Effector memory CD4-positive, alpha-beta T cell (primary cell): ENCODE data around the gene TIGD3.

Source experiments
- DNase-seq, 3 donors: peaks; one replicate each; pipeline ENCODE4 v3.0.0-alpha.2; 2020
- H3K27ac ChIP-seq: 2 replicates; pipeline ENCODE4 v1.7.0; 2013; ENCODE audit warnings: mild to moderate bottlenecking, low read length, moderate library complexity; ENCODE audit not compliant: insufficient read depth, poor library complexity, severe bottlenecking
- H3K27me3 ChIP-seq: replicated peaks from 2 replicates; pipeline ENCODE4 v1.7.0; 2013; ENCODE audit warnings: mild to moderate bottlenecking, low read length; ENCODE audit not compliant: insufficient read depth, control insufficient read depth, poor library complexity, severe bottlenecking
- H3K36me3 ChIP-seq: 2 replicates; pipeline ENCODE4 v1.7.0; 2013; ENCODE audit warnings: mild to moderate bottlenecking, low read length, moderate library complexity; ENCODE audit not compliant: control insufficient read depth, insufficient read depth
- H3K4me1 ChIP-seq: 2 replicates; pipeline ENCODE4 v1.7.0; 2013; ENCODE audit warnings: low read length, mild to moderate bottlenecking; ENCODE audit not compliant: control insufficient read depth, insufficient read depth, poor library complexity, severe bottlenecking
- H3K4me3 ChIP-seq: 2 replicates; pipeline ENCODE4 v1.7.0; 2013; ENCODE audit warnings: low read length, low read depth, mild to moderate bottlenecking; ENCODE audit not compliant: insufficient read depth, poor library complexity, severe bottlenecking
- H3K9me3 ChIP-seq: 2 replicates; pipeline ENCODE4 v1.7.0; 2013; ENCODE audit warnings: mild to moderate bottlenecking, low read length, moderate library complexity; ENCODE audit not compliant: control insufficient read depth

Gene TIGD3

GRCh38 chr11:65395961-65396530 lies 41.5 kb downstream of the TIGD3 start:
- Histone ChIP-seq H3K4me3 (no peak overlapping the region), H3K9me3 (no peaks in the 10 kb centered on the region), H3K36me3 (peaks cover 57% of the 10 kb centered on the region), H3K27ac (no peak overlapping the region), H3K4me1 (no peaks in the 10 kb centered on the region), H3K27me3 (no peaks in the 10 kb centered on the region)
- DNase-seq, result no peak

GRCh38 chr11:65396769-65397745 lies 42.5 kb downstream of the TIGD3 start:
- H3K27me3 ChIP-seq, result no peaks in the 10 kb centered on the region
- H3K36me3 ChIP-seq, result peaks cover 55% of the 10 kb centered on the region
- no peak for DNase-seq
- no peaks in the 10 kb centered on the region for H3K4me1 ChIP-seq
- H3K9me3 ChIP-seq, result no peaks in the 10 kb centered on the region
- no peak overlapping the region for H3K27ac ChIP-seq
- H3K4me3 ChIP-seq, result no peak overlapping the region

- peaks cover 55% of the 10 kb centered on the region for H3K36me3 ChIP-seq
- no peaks in the 10 kb centered on the region for H3K4me1 ChIP-seq
- DNase-seq, result no peak
Measured at GRCh38 chr11:65398362-65398910, 43.9 kb downstream of the TIGD3 start.

GRCh38 chr11:65399249-65399648 lies 44.7 kb downstream of the TIGD3 start:
- no peak for DNase-seq
- Histone ChIP-seq H3K27ac (no peak overlapping the region), H3K27me3 (no peaks in the 10 kb centered on the region), H3K4me1 (no peaks in the 10 kb centered on the region), H3K36me3 (peaks cover 52% of the 10 kb centered on the region), H3K9me3 (no peaks in the 10 kb centered on the region), H3K4me3 (no peak overlapping the region)

More at GRCh38 chr11:65398362-65398910, 43.9 kb downstream of the TIGD3 start:
- Histone ChIP-seq H3K4me3 (no peak overlapping the region), H3K27ac (no peak overlapping the region), H3K27me3 (no peaks in the 10 kb centered on the region), H3K9me3 (no peaks in the 10 kb centered on the region)

GRCh38 chr11:65399845-65400244 lies 45.3 kb downstream of the TIGD3 start:
- no peak for DNase-seq
- Histone ChIP-seq H3K27me3 (no peaks in the 10 kb centered on the region), H3K9me3 (no peaks in the 10 kb centered on the region), H3K27ac (no peak overlapping the region), H3K36me3 (peaks cover 52% of the 10 kb centered on the region), H3K4me1 (no peaks in the 10 kb centered on the region), H3K4me3 (no peak overlapping the region)

GRCh38 chr11:65400307-65401072 lies 45.9 kb downstream of the TIGD3 start:
- Histone ChIP-seq H3K36me3 (peaks cover 51% of the 10 kb centered on the region), H3K27ac (no peak overlapping the region), H3K9me3 (no peaks in the 10 kb centered on the region), H3K4me1 (no peaks in the 10 kb centered on the region), H3K4me3 (no peak overlapping the region), H3K27me3 (no peaks in the 10 kb centered on the region)
- no peak for DNase-seq

- no peak overlapping the region for H3K27ac ChIP-seq
Measured at GRCh38 chr11:65401073-65401802, 46.7 kb downstream of the TIGD3 start.

GRCh38 chr11:65401803-65402248 lies 47.3 kb downstream of the TIGD3 start:
- H3K4me3 ChIP-seq, result no peak overlapping the region
- H3K27me3 ChIP-seq, result no peaks in the 10 kb centered on the region
- DNase-seq, result no peak
- peaks cover 42% of the 10 kb centered on the region for H3K36me3 ChIP-seq
- no peaks in the 10 kb centered on the region for H3K4me1 ChIP-seq
- H3K27ac ChIP-seq, result no peak overlapping the region
- H3K9me3 ChIP-seq, result no peaks in the 10 kb centered on the region

More at GRCh38 chr11:65401073-65401802, 46.7 kb downstream of the TIGD3 start:
- DNase-seq, result no peak
- Histone ChIP-seq H3K4me1 (no peaks in the 10 kb centered on the region), H3K27me3 (no peaks in the 10 kb centered on the region), H3K36me3 (peaks cover 45% of the 10 kb centered on the region), H3K4me3 (no peak overlapping the region), H3K9me3 (no peaks in the 10 kb centered on the region)

- no peaks in the 10 kb centered on the region for H3K27me3 ChIP-seq
- H3K36me3 ChIP-seq, result peaks cover 35% of the 10 kb centered on the region
- no peaks in the 10 kb centered on the region for H3K9me3 ChIP-seq
- H3K4me1 ChIP-seq, result no peaks in the 10 kb centered on the region
- no peak overlapping the region for H3K4me3 ChIP-seq
- H3K27ac ChIP-seq, result no peak overlapping the region
- DNase-seq, result no peak
Measured at GRCh38 chr11:65402790-65403189, 48.2 kb downstream of the TIGD3 start.
